ENCODE measurements around the gene PIWIL4.

GRCh38 chr11:94602430-94603372, 35.5 kb downstream of the PIWIL4 start:
- TF ChIP-seq CTCF (IDR thresholded peaks at IDR 0.05; ENCODE audit: poor library complexity, severe bottlenecking) (no peak), EP300 (conservative IDR thresholded peaks at IDR 0.05; ENCODE audit: poor library complexity, severe bottlenecking) (no peak), RAD21 (conservative IDR thresholded peaks at IDR 0.05) (no peak), TAF1 (IDR thresholded peaks at IDR 0.05; ENCODE audit: low read depth) (no peak), EZH2 (IDR thresholded peaks at IDR 0.05; ENCODE audit: borderline replicate concordance, insufficient read depth, low read length, poor library complexity, severe bottlenecking) (no peak), SMC3 (conservative IDR thresholded peaks at IDR 0.05; ENCODE audit: poor library complexity) (no peak), POLR2AphosphoS5 (IDR thresholded peaks at IDR 0.05) (no peak), MXI1 (conservative IDR thresholded peaks at IDR 0.05; ENCODE audit: poor library complexity, severe bottlenecking) (no peak)
- TF ChIP-seq, protein P1, sequence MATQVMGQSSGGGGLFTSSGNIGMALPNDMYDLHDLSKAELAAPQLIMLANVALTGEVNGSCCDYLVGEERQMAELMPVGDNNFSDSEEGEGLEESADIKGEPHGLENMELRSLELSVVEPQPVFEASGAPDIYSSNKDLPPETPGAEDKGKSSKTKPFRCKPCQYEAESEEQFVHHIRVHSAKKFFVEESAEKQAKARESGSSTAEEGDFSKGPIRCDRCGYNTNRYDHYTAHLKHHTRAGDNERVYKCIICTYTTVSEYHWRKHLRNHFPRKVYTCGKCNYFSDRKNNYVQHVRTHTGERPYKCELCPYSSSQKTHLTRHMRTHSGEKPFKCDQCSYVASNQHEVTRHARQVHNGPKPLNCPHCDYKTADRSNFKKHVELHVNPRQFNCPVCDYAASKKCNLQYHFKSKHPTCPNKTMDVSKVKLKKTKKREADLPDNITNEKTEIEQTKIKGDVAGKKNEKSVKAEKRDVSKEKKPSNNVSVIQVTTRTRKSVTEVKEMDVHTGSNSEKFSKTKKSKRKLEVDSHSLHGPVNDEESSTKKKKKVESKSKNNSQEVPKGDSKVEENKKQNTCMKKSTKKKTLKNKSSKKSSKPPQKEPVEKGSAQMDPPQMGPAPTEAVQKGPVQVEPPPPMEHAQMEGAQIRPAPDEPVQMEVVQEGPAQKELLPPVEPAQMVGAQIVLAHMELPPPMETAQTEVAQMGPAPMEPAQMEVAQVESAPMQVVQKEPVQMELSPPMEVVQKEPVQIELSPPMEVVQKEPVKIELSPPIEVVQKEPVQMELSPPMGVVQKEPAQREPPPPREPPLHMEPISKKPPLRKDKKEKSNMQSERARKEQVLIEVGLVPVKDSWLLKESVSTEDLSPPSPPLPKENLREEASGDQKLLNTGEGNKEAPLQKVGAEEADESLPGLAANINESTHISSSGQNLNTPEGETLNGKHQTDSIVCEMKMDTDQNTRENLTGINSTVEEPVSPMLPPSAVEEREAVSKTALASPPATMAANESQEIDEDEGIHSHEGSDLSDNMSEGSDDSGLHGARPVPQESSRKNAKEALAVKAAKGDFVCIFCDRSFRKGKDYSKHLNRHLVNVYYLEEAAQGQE (IDR thresholded peaks at IDR 0.05; ENCODE audit: borderline replicate concordance): no peak
